ENCODE measurements around the gene SSTR3. TPM values are rescaled to one million over a fixed set of nuclear protein-coding genes. Genes with fewer than 3 reads are reported as not detected.

Gene SSTR3
- total RNA-seq, 2 experiments from 2014 or later, result 10.1 to 11.3 TPM

GRCh38 chr22:37199760-37200108 lies 12.5 kb downstream of the SSTR3 start:
- peak overlapping the region; percentile 97 for H3K27ac Mint-ChIP-seq
- no peak for ATAC-seq (ENCODE audit: low read depth)
- POLR2A ChIA-PET, result interaction anchor here (0.5 to 4.8 kb wide), 25 partner anchors 10 to 344 kb away, joined by 3 to 68 read pairs (median 5); partner anchors contain the start of genes IL2RB, KCTD17 and RAC2
- H3K36me3 Mint-ChIP-seq, result no peaks in the 10 kb centered on the region
- H3K9me3 Mint-ChIP-seq, result no peaks in the 10 kb centered on the region
- peaks cover 35% of the 10 kb centered on the region for H3K4me1 Mint-ChIP-seq
- DNase-seq, result no peak
- H3K27me3 Mint-ChIP-seq, result no peaks in the 10 kb centered on the region
- H3K4me3 Mint-ChIP-seq, result peak overlapping the region; percentile 81

- POLR2A ChIA-PET, result interaction anchor here (0.5 to 4.8 kb wide), 27 partner anchors 10 to 343 kb away, joined by 3 to 68 read pairs (median 5); partner anchors contain the start of genes IL2RB, KCTD17 and RAC2
- Mint-ChIP-seq H3K4me1 (peaks cover 37% of the 10 kb centered on the region), H3K27ac (peak overlapping the region; percentile 97), H3K27me3 (no peaks in the 10 kb centered on the region), H3K4me3 (peak overlapping the region; percentile 81), H3K36me3 (no peaks in the 10 kb centered on the region), H3K9me3 (no peaks in the 10 kb centered on the region)
- peak; percentile 100 for DNase-seq
- ATAC-seq (ENCODE audit: low read depth), result peak; percentile 97
Measured at GRCh38 chr22:37199103-37199759, 13.0 kb downstream of the SSTR3 start.

GRCh38 chr22:37198258-37199102 lies 13.8 kb downstream of the SSTR3 start:
- H3K36me3 Mint-ChIP-seq, result no peaks in the 10 kb centered on the region
- ATAC-seq (ENCODE audit: low read depth) (peak; percentile 34), DNase-seq (peak; percentile 96)
- POLR2A ChIA-PET, result interaction anchor here (0.9 to 4.8 kb wide), 21 partner anchors 11 to 122 kb away, joined by 3 to 68 read pairs (median 7); partner anchors contain the start of genes IL2RB and RAC2
- H3K4me3 Mint-ChIP-seq, result peak overlapping the region; percentile 81
- H3K9me3 Mint-ChIP-seq, result no peaks in the 10 kb centered on the region
- H3K4me1 Mint-ChIP-seq, result peaks cover 43% of the 10 kb centered on the region
- H3K27me3 Mint-ChIP-seq, result no peaks in the 10 kb centered on the region
- H3K27ac Mint-ChIP-seq, result peak overlapping the region; percentile 97

- POLR2A ChIA-PET, result interaction anchor here (0.6 to 4.8 kb wide), 14 partner anchors 10 to 314 kb away, joined by 3 to 68 read pairs (median 7); partner anchors contain the start of genes C1QTNF6, IL2RB and RAC2
- peaks cover 44% of the 10 kb centered on the region for H3K4me1 Mint-ChIP-seq
- ATAC-seq (ENCODE audit: low read depth) (no peak), DNase-seq (peak; percentile 41)
- H3K27me3 Mint-ChIP-seq, result no peaks in the 10 kb centered on the region
- H3K9me3 Mint-ChIP-seq, result no peaks in the 10 kb centered on the region
- peak overlapping the region; percentile 97 for H3K27ac Mint-ChIP-seq
- H3K36me3 Mint-ChIP-seq, result no peaks in the 10 kb centered on the region
- peak overlapping the region; percentile 81 for H3K4me3 Mint-ChIP-seq
Measured at GRCh38 chr22:37197451-37198257, 14.6 kb downstream of the SSTR3 start.

GRCh38 chr22:37196539-37197450 lies 15.5 kb downstream of the SSTR3 start:
- Mint-ChIP-seq H3K27ac (peak overlapping the region; percentile 25), H3K4me1 (peaks cover 44% of the 10 kb centered on the region), H3K36me3 (peaks cover 2% of the 10 kb centered on the region), H3K9me3 (no peaks in the 10 kb centered on the region), H3K27me3 (no peaks in the 10 kb centered on the region), H3K4me3 (peak overlapping the region; percentile 81)
- POLR2A ChIA-PET, result interaction anchor here (0.6 to 4.8 kb wide), 12 partner anchors 10 to 314 kb away, joined by 3 to 68 read pairs (median 7); partner anchors contain the start of genes C1QTNF6, IL2RB and RAC2
- peak; percentile 30 for DNase-seq
- no peak for ATAC-seq (ENCODE audit: low read depth)

- POLR2A ChIA-PET, result interaction anchor here (2.3 to 3.7 kb wide), 2 partner anchors 9 to 46 kb away, joined by 10 to 20 read pairs; partner anchors contain the start of genes C1QTNF6 and IL2RB
Measured at GRCh38 chr22:37195921-37196320, 16.4 kb downstream of the SSTR3 start.

GRCh38 chr22:37194750-37195149 lies 17.5 kb downstream of the SSTR3 start:
- H3K36me3 Mint-ChIP-seq, result peaks cover 6% of the 10 kb centered on the region
- peaks cover 34% of the 10 kb centered on the region for H3K4me1 Mint-ChIP-seq
- H3K27ac Mint-ChIP-seq, result peak overlapping the region; percentile 41
- H3K27me3 Mint-ChIP-seq, result no peaks in the 10 kb centered on the region
- POLR2A ChIA-PET, result interaction anchor here (1.0 to 3.7 kb wide), 2 partner anchors 45 to 48 kb away, joined by 3 to 20 read pairs; partner anchors contain the start of gene IL2RB
- ATAC-seq (ENCODE audit: low read depth), result no peak
- no peak for DNase-seq
- H3K4me3 Mint-ChIP-seq, result no peak overlapping the region
- H3K9me3 Mint-ChIP-seq, result no peaks in the 10 kb centered on the region

More at GRCh38 chr22:37195921-37196320, 16.4 kb downstream of the SSTR3 start:
- no peaks in the 10 kb centered on the region for H3K27me3 Mint-ChIP-seq
- peaks cover 2% of the 10 kb centered on the region for H3K36me3 Mint-ChIP-seq
- no peaks in the 10 kb centered on the region for H3K9me3 Mint-ChIP-seq
- no peak overlapping the region for H3K4me3 Mint-ChIP-seq
- H3K4me1 Mint-ChIP-seq, result peaks cover 42% of the 10 kb centered on the region
- peak; percentile 28 for DNase-seq
- ATAC-seq (ENCODE audit: low read depth), result no peak
- H3K27ac Mint-ChIP-seq, result no peak overlapping the region

- Mint-ChIP-seq H3K27me3 (no peaks in the 10 kb centered on the region), H3K27ac (peak overlapping the region; percentile 79), H3K4me1 (peaks cover 36% of the 10 kb centered on the region), H3K9me3 (no peaks in the 10 kb centered on the region), H3K36me3 (peaks cover 10% of the 10 kb centered on the region), H3K4me3 (peak overlapping the region; percentile 59)
- ATAC-seq (ENCODE audit: low read depth) (peak; percentile 50), DNase-seq (peak; percentile 41)
- POLR2A ChIA-PET, result interaction anchor here (0.9 to 3.7 kb wide), 6 partner anchors 10 to 114 kb away, joined by 3 to 20 read pairs (median 6); partner anchors contain the start of gene IL2RB
Measured at GRCh38 chr22:37193629-37194191, 18.6 kb downstream of the SSTR3 start.

GRCh38 chr22:37192741-37193140 lies 19.5 kb downstream of the SSTR3 start:
- Mint-ChIP-seq H3K27me3 (no peaks in the 10 kb centered on the region), H3K9me3 (no peaks in the 10 kb centered on the region), H3K36me3 (peaks cover 10% of the 10 kb centered on the region), H3K4me1 (peaks cover 36% of the 10 kb centered on the region), H3K27ac (no peak overlapping the region), H3K4me3 (no peak overlapping the region)
- no peak for DNase-seq
- ATAC-seq (ENCODE audit: low read depth), result no peak
- POLR2A ChIA-PET, result interaction anchor here (1.3 to 3.7 kb wide), 6 partner anchors 9 to 113 kb away, joined by 3 to 20 read pairs (median 6); partner anchors contain the start of gene IL2RB

GRCh38 chr22:37192204-37192603 lies 20.1 kb downstream of the SSTR3 start:
- H3K4me3 Mint-ChIP-seq, result no peak overlapping the region
- POLR2A ChIA-PET, result interaction anchor here (1.4 kb wide), 1 partner anchor 9 kb away, joined by 3 read pairs; no protein-coding TSS in a partner anchor
- ATAC-seq (ENCODE audit: low read depth), result no peak
- H3K27me3 Mint-ChIP-seq, result no peaks in the 10 kb centered on the region
- peaks cover 38% of the 10 kb centered on the region for H3K4me1 Mint-ChIP-seq
- H3K27ac Mint-ChIP-seq, result no peak overlapping the region
- no peaks in the 10 kb centered on the region for H3K9me3 Mint-ChIP-seq
- peaks cover 10% of the 10 kb centered on the region for H3K36me3 Mint-ChIP-seq
- DNase-seq, result no peak

- no peak for ATAC-seq (ENCODE audit: low read depth)
- H3K27ac Mint-ChIP-seq, result no peak overlapping the region
Measured at GRCh38 chr22:37190262-37190780, 22.0 kb downstream of the SSTR3 start.

More at GRCh38 chr22:37190262-37190780, 22.0 kb downstream of the SSTR3 start:
- Mint-ChIP-seq H3K27me3 (no peaks in the 10 kb centered on the region), H3K9me3 (no peaks in the 10 kb centered on the region), H3K4me3 (no peak overlapping the region), H3K36me3 (peaks cover 10% of the 10 kb centered on the region), H3K4me1 (peaks cover 48% of the 10 kb centered on the region)
- DNase-seq, result no peak
- POLR2A ChIA-PET, result interaction anchor here (0.5 to 0.7 kb wide), 2 partner anchors 32 to 814 kb away, joined by 4 read pairs; no protein-coding TSS in a partner anchor
